GM11168 (cell line): ENCODE results near the gene ACACA.

Experiments
- in situ Hi-C: fragments of 300-500 bp; cut with MboI; formaldehyde crosslinking; loops from one replicate; pipeline ENCODE4 v1.12.0; 2022; ENCODE audit warnings: low sequenced_read_pairs; ENCODE audit not compliant: unreplicated experiment

The ACACA gene

GRCh38 chr17:37194208-37194607 is 212.4 kb downstream of the ACACA start:
- in situ Hi-C loops: no loop called here

GRCh38 chr17:37191219-37191618 is 215.4 kb downstream of the ACACA start:
- in situ Hi-C loops: no loop called here

- in situ Hi-C loops: no loop called here
Measured at GRCh38 chr17:37190493-37190892, 216.1 kb downstream of the ACACA start.

- in situ Hi-C loops: no loop called here
Measured at GRCh38 chr17:37188157-37188556, 218.5 kb downstream of the ACACA start.

GRCh38 chr17:37187262-37187661 is 219.4 kb downstream of the ACACA start:
- in situ Hi-C loops: no loop called here

GRCh38 chr17:37182786-37183465 is 223.7 kb downstream of the ACACA start:
- in situ Hi-C loops: no loop called here

- in situ Hi-C loops: no loop called here
Measured at GRCh38 chr17:37180376-37180775, 226.3 kb downstream of the ACACA start.

GRCh38 chr17:37179893-37180292 is 226.7 kb downstream of the ACACA start:
- in situ Hi-C loops: no loop called here

GRCh38 chr17:37177254-37177870 is 229.3 kb downstream of the ACACA start:
- in situ Hi-C loops: no loop called here

GRCh38 chr17:37176723-37177122 is 229.9 kb downstream of the ACACA start:
- in situ Hi-C loops: no loop called here

- in situ Hi-C loops: no loop called here
Measured at GRCh38 chr17:37174205-37174604, 232.4 kb downstream of the ACACA start.

- in situ Hi-C loops: no loop called here
Measured at GRCh38 chr17:37170881-37171425, 235.7 kb downstream of the ACACA start.

- in situ Hi-C loops: no loop called here
Measured at GRCh38 chr17:37168731-37169353, 237.8 kb downstream of the ACACA start.

GRCh38 chr17:37167756-37168155 is 238.9 kb downstream of the ACACA start:
- in situ Hi-C loops: no loop called here

GRCh38 chr17:37164057-37164456 is 242.6 kb downstream of the ACACA start:
- in situ Hi-C loops: no loop called here

GRCh38 chr17:37162800-37163199 is 243.8 kb downstream of the ACACA start:
- in situ Hi-C loops: no loop called here

- in situ Hi-C loops: no loop called here
Measured at GRCh38 chr17:37160944-37161343, 245.7 kb downstream of the ACACA start.

GRCh38 chr17:37158290-37158689 is 248.3 kb downstream of the ACACA start:
- in situ Hi-C loops: no loop called here

- in situ Hi-C loops: no loop called here
Measured at GRCh38 chr17:37148156-37148555, 258.5 kb downstream of the ACACA start.

GRCh38 chr17:37147301-37147812 is 259.3 kb downstream of the ACACA start:
- in situ Hi-C loops: no loop called here
